Epithelial cell of esophagus (primary cell): ENCODE results near the gene MGRN1.

ENCODE experiments used
- DNase-seq: peaks from one replicate; pipeline ENCODE4 v3.0.0; 2010; ENCODE audit warnings: low read depth
- H3K4me3 ChIP-seq: 2 replicates; pipeline ENCODE4 v1.5.1; 2011; ENCODE audit warnings: mild to moderate bottlenecking, low read length, control low read depth
- TF ChIP-seq, protein P1 (sequence below): IDR thresholded peaks from 2 replicates; pipeline ENCODE4 v1.5.1; 2011; ENCODE audit warnings: low read depth, mild to moderate bottlenecking, low read length, control low read depth, inconsistent platforms; ENCODE audit not compliant: insufficient read depth; ENCODE audit errors: missing control alignments

MGRN1 gene

DNA sequence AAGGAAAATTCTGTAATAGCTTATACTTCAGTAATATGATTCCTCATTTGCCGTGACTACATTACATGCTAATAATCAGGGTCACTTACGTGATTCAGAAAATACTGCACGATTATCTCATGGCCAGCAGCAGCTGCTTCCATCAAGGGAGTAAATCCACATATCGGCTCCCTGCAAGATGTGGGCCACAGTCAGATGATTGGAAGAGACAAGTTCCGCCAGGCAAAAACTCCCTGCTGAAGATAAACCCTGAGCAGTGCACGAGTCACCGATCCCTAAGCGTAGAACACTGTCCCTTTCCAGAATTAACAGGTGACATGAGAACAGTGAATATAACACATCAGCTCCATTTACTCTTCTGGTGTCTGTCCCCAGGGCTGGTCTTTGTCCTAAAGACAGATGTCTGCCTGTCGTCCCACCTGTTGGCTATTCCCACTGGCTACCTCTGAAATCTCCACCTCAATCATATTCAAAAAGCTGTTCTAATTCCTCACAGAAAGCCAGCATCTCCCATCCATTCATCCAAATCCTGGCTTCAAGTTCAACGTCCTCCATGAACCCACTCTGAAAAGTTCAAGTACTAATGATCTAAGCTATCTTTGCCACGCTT lies 100.1 kb downstream of the MGRN1 start:
- no peak for DNase-seq
- no peak overlapping the region for H3K4me3 ChIP-seq
- TF ChIP-seq, protein P1, sequence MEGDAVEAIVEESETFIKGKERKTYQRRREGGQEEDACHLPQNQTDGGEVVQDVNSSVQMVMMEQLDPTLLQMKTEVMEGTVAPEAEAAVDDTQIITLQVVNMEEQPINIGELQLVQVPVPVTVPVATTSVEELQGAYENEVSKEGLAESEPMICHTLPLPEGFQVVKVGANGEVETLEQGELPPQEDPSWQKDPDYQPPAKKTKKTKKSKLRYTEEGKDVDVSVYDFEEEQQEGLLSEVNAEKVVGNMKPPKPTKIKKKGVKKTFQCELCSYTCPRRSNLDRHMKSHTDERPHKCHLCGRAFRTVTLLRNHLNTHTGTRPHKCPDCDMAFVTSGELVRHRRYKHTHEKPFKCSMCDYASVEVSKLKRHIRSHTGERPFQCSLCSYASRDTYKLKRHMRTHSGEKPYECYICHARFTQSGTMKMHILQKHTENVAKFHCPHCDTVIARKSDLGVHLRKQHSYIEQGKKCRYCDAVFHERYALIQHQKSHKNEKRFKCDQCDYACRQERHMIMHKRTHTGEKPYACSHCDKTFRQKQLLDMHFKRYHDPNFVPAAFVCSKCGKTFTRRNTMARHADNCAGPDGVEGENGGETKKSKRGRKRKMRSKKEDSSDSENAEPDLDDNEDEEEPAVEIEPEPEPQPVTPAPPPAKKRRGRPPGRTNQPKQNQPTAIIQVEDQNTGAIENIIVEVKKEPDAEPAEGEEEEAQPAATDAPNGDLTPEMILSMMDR = no peak

DNA sequence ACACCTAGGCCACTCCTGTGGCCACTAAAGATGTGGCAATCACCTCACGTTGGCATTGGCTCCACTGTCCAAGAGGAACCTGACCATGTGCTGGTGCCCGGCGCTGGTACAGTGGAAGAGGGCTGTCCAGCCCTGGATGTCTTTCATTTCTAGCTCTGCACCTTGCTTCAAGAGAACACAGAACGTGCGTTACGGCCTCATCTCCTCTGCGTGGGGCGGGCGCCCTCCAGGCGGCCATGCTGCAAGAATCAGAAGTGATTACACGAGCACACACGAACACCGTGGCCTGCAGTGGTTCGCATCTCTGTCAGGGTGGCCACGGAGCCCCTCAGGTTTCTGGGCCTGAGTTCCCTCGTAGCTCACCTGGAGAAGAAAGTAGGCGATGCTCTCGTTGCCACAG lies 102.0 kb downstream of the MGRN1 start:
- DNase-seq = no peak
- no peak overlapping the region for H3K4me3 ChIP-seq
- TF ChIP-seq, protein P1 = no peak

DNA sequence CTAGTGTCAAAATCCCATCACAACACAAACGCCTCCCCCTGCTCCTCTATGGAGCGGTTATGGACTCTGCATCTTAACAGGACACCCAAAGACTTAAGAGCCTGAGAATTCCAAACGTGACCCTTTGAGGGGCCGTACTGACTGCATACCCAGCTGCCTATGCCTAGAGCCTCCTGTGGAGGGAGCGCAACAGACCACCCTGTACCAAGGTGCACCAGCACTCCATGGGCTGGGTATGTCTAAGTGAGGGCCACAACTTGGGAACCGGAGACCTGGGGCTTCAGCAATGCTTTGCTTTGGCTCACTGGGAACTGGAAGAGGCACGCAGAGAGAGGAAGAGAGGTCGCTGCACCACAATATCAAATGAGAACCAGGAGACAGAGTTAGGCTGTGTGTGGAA lies 104.0 kb downstream of the MGRN1 start:
- no peak for DNase-seq
- TF ChIP-seq, protein P1 = no peak
- no peak overlapping the region for H3K4me3 ChIP-seq

DNA sequence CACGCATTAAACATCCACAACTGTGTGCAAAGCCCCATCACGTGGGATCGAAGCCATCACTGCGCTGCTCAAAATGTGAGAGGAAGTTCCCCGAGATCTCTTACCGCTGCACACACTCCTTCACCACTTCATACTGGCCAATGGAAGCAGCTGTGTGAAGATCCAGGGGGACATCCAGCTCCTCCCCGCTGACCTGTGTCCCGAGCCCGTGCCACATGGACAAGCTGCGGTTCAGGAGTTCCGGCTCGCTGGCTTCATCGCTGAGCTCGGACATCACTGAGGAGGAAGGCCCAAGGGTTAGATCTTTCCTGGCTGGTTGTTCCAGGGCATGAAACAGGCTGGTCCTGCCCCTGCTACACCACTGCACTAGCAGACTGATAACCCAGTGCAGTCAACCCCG lies 105.2 kb downstream of the MGRN1 start:
- no peak for DNase-seq
- TF ChIP-seq, protein P1 = no peak
- H3K4me3 ChIP-seq = no peak overlapping the region

DNA sequence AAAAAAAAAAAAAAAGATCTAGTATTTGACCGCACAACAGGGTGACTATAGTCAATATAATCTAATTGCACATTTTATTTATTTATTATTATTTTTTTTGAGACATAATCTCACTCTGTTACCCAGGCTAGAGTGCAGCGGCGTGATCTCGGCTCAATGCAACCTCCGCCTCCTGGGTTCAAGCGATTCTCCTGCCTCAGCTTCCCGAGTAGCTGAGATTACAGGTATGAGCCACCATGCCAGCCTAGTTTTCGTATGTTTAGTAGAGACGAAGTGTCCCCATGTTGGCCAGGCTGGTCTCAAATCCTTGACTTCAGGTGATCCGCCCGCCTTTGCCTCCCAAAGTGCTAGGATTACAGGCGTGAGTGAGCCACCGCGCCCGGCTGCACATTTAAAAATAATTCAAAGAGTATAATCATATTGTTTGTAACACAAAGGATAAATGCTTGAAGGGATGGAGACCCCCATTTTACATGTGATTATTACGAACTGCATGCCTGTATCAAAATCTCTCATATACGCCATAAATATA lies 108.7 kb downstream of the MGRN1 start:
- TF ChIP-seq, protein P1 = no peak
- H3K4me3 ChIP-seq = peak overlapping the region; percentile 84
- no peak for DNase-seq

DNA sequence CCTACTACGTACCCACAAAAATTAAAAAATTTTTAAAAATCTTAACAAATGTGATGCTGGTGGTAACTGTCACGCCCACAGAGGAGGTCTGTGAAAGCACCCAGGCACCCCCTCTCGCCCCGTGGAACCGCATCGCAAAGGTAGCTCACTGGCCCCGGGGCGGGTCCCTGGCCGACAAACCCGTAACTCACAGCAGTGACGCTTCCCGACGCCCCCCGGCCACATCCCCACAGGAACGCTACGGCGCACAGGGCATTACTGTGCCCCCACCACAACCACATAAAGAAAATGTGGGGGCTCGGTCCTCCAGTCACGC lies 109.1 kb downstream of the MGRN1 start:
- TF ChIP-seq, protein P1 = no peak
- peak overlapping the region; percentile 84 for H3K4me3 ChIP-seq
- peak; percentile 6 for DNase-seq

DNA sequence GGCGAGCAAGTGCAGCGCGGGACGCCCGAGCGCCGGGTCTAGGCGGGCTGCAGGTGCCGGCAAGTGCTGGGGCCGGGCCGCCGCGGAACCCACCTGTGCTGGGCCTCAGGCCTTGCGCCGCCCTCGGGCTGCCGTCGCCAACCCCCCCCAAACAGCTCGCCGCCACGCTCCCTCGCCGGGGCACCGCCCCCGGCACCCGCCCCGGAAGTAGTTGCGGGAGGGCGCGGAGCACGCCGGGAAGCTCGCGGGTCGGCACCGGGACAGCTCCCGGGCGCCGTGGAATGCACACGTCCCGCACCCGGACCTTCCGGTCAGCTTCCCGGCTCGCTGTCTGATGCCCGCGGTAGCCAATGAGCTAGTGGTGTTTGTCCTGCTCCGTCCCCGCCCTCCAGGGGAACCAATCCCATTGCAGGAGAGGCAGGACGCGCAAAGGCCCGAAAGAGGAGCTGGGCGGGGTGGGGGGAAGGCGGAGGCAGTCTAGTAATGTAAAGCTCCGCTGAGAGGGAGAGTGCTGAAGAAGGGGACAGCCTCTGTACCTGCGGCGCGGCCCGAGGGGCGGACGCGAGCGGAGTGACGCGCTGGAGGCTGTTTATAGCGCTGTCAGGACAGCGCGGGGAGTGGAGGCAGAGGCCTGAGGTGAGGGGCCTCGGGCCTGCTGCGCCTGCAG lies 109.6 kb downstream of the MGRN1 start, which contains the start of the genes ANKS3 and DNAAF8:
TSS of gene ANKS3 (minus strand) at position 209 of the 667 bp plus-strand sequence. CDS start 4,122 bp downstream, outside the sequence.
TSS of gene DNAAF8 (plus strand) at position 475 of the 667 bp plus-strand sequence. CDS start 1,978 bp downstream, outside the sequence.
- H3K4me3 ChIP-seq = peak within 1 kb of the TSS; percentile 84
- peak; percentile 99 for DNase-seq
- TF ChIP-seq, protein P1 = no peak
